Neural progenitor cell (in vitro differentiated cells): Measurements from ENCODE around the gene FGF19. TPM values are rescaled to one million over a fixed set of nuclear protein-coding genes. Genes with fewer than 3 reads are reported as not detected.

Experiments
- DNase-seq: peaks from one replicate; pipeline ENCODE4 v3.0.0-alpha.2; 2016; ENCODE audit warnings: low spot score
- H2AFZ ChIP-seq: fragments of 200-600 bp; sonication (generic); replicated peaks from 2 replicates; pipeline ENCODE4 v1.6.1; 2016; ENCODE audit warnings: antibody characterized with exemption
- H3F3A ChIP-seq: fragments of 200-600 bp; sonication (generic); 2 replicates; pipeline ENCODE4 v1.6.1; 2016; ENCODE audit warnings: antibody characterized with exemption, low read depth
- H3K27ac ChIP-seq: fragments of 200-600 bp; sonication (generic); 2 replicates; pipeline ENCODE4 v1.5.1; 2016; ENCODE audit warnings: mild to moderate bottlenecking
- H3K27me3 ChIP-seq: fragments of 200-600 bp; sonication (generic); 2 replicates; pipeline ENCODE4 v1.6.1; 2016; ENCODE audit warnings: mild to moderate bottlenecking, moderate library complexity
- H3K36me3 ChIP-seq: fragments of 200-600 bp; sonication (generic); 2 replicates; pipeline ENCODE4 v1.5.1; 2016
- H3K4me1 ChIP-seq: fragments of 200-600 bp; sonication (generic); 2 replicates; pipeline ENCODE4 v1.6.1; 2016; ENCODE audit warnings: mixed run types
- H3K4me2 ChIP-seq: fragments of 200-600 bp; sonication (generic); 2 replicates; pipeline ENCODE4 v1.6.1; 2016
- H3K4me3 ChIP-seq: fragments of 200-600 bp; sonication (generic); 2 replicates; pipeline ENCODE4 v1.5.1; 2016
- H3K79me2 ChIP-seq: fragments of 200-600 bp; sonication (generic); 2 replicates; pipeline ENCODE4 v1.6.1; 2016; ENCODE audit warnings: low read depth
- H3K9ac ChIP-seq: fragments of 200-600 bp; sonication (generic); 2 replicates; pipeline ENCODE4 v1.6.1; 2016
- H3K9me3 ChIP-seq: fragments of 200-600 bp; sonication (generic); 2 replicates; pipeline ENCODE4 v1.5.1; 2016; ENCODE audit warnings: low read depth
- H4K20me1 ChIP-seq: fragments of 200-600 bp; sonication (generic); 2 replicates; pipeline ENCODE4 v1.6.1; 2016; ENCODE audit warnings: low read depth
- H3K27ac Mint-ChIP-seq: 3 replicates; pipeline ENCODE4 v1.8.0; 2021; ENCODE audit warnings: mixed read lengths
- H3K27me3 Mint-ChIP-seq: 2 replicates; pipeline ENCODE4 v1.8.0; 2022; ENCODE audit warnings: low read depth, mild to moderate bottlenecking, inconsistent platforms, moderate library complexity, mixed read lengths; ENCODE audit not compliant: insufficient read depth
- H3K36me3 Mint-ChIP-seq: 3 replicates; pipeline ENCODE4 v1.8.0; 2021; ENCODE audit warnings: mixed read lengths
- H3K4me1 Mint-ChIP-seq: 3 replicates; pipeline ENCODE4 v1.8.0; 2021; ENCODE audit warnings: mixed read lengths
- H3K4me3 Mint-ChIP-seq: 3 replicates; pipeline ENCODE4 v1.8.0; 2021; ENCODE audit warnings: mild to moderate bottlenecking, moderate library complexity, mixed read lengths
- H3K9me3 Mint-ChIP-seq: 3 replicates; pipeline ENCODE4 v1.8.0; 2020; ENCODE audit warnings: mixed read lengths
- CTCF ChIP-seq: fragments of 200-600 bp; sonication (generic); IDR thresholded peaks from 2 replicates; pipeline ENCODE4 v1.5.1; 2017; ENCODE audit warnings: antibody characterized with exemption, mild to moderate bottlenecking
- EZH2 ChIP-seq: fragments of 200-600 bp; sonication (generic); IDR thresholded peaks from 2 replicates; pipeline ENCODE4 v1.6.1; 2017; ENCODE audit warnings: antibody characterized with exemption, mild to moderate bottlenecking, moderate library complexity
- EZH2phosphoT487 ChIP-seq: fragments of 200-600 bp; sonication (generic); IDR thresholded peaks from 2 replicates; pipeline ENCODE4 v1.6.1; 2017; ENCODE audit warnings: antibody characterized with exemption
- total RNA-seq: library from RNA; depleted of rRNA; stranded (reverse); fragments of >200 nt; gene quantifications from 2 replicates; pipeline ENCODE4 v1.2.3, GENCODE V29; 2015; ENCODE audit warnings: low replicate concordance

The FGF19 gene
- total RNA-seq, 1 donor from 2014 or later = not detected

DNA sequence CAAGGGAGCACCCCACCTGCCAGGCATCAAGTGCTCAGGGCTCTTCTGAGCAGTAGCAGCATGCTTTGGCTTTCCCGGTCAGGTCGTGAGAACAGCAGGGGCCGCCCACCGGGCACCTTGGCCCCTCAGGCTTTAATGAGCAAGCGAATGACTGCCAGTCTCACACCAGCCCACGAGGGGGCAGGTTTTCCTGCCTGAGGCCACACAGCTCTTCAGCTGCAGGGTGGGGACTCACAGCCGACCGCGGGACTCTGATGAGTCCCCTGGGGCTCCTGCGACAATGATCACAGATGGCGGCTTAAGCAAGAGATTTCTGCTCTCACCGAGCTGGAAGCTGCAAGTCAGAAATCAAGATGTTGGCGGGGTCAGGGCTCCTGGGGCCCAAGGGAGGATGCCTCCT is 14.3 kb upstream of the FGF19 start:
- no peak overlapping the region for H3K4me3 ChIP-seq
- no peaks in the 10 kb centered on the region for H3K79me2 ChIP-seq
- no peaks in the 10 kb centered on the region for H4K20me1 ChIP-seq
- Mint-ChIP-seq H3K36me3 (no peaks in the 10 kb centered on the region), H3K4me1 (peaks cover 23% of the 10 kb centered on the region), H3K27me3 (peaks cover 16% of the 10 kb centered on the region), H3K27ac (no peak overlapping the region), H3K4me3 (no peak overlapping the region), H3K9me3 (no peaks in the 10 kb centered on the region)
- H3K9me3 ChIP-seq = no peaks in the 10 kb centered on the region
- H3K27ac ChIP-seq = no peak overlapping the region
- TF ChIP-seq CTCF = peak; percentile 85
- TF ChIP-seq EZH2phosphoT487 = peak; percentile 27
- TF ChIP-seq EZH2 = no peak
- DNase-seq = peak; percentile 94
- peak overlapping the region; percentile 45 for H2AFZ ChIP-seq
- peaks cover 26% of the 10 kb centered on the region for H3K27me3 ChIP-seq
- H3K4me1 ChIP-seq = peaks cover 13% of the 10 kb centered on the region
- no peaks in the 10 kb centered on the region for H3K36me3 ChIP-seq
- no peak overlapping the region for H3K9ac ChIP-seq
- H3K4me2 ChIP-seq = peak overlapping the region; percentile 59
- H3F3A ChIP-seq = no peaks in the 10 kb centered on the region

DNA sequence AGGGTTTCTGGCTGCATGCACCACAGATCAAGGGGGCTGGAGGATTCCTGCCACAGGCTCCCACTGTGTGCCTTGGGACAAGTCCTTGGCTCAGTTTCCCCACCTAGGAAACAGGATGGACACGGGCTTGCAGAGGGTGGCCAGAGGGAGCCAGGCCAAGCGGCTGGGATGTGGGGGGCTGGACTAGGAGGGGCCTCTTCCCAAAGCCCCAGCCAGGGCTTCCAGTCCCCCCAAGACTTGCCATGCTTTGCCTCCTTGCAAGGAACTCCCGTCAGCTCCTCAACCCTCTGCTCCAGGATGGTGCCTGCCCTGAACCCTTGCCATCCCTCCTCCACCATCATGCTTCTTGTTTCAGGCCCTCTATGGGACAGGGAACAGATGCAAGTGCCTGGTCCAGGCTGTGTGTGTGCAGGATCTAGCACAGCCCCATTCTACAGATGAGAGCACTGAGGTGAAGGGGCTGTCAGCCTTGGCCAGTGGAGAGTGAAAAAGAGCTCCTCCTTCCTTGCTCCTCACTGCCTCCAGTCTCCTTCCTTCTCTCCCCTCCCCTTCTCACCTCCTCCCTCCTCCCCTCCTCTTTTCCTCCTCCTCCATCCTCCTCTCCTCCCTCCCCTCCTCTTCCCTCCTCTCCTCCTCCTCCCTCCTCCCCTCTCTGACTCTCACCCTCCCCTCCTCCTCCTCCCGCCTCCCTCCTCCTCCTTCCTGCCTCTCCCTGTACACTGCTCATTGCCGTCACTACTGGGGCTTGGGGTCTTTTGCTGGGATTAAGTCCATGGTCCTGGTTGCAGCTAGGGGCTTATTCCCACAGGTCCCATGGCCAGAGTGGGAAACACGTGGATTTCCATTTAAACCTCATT is 13.3 kb upstream of the FGF19 start:
- Histone ChIP-seq H3K79me2 (no peaks in the 10 kb centered on the region), H3K9me3 (no peaks in the 10 kb centered on the region), H3K9ac (no peak overlapping the region), H3F3A (no peaks in the 10 kb centered on the region), H3K27me3 (peaks cover 26% of the 10 kb centered on the region), H3K4me1 (peaks cover 13% of the 10 kb centered on the region), H3K4me3 (no peak overlapping the region), H3K27ac (no peak overlapping the region), H3K4me2 (no peak overlapping the region), H3K36me3 (no peaks in the 10 kb centered on the region), H2AFZ (no peak overlapping the region), H4K20me1 (no peaks in the 10 kb centered on the region)
- no peak overlapping the region for H3K4me3 Mint-ChIP-seq
- H3K4me1 Mint-ChIP-seq = peaks cover 26% of the 10 kb centered on the region
- no peaks in the 10 kb centered on the region for H3K9me3 Mint-ChIP-seq
- H3K27ac Mint-ChIP-seq = no peak overlapping the region
- no peaks in the 10 kb centered on the region for H3K36me3 Mint-ChIP-seq
- no peak for TF ChIP-seq EZH2
- no peak for TF ChIP-seq CTCF
- no peak for TF ChIP-seq EZH2phosphoT487
- no peak for DNase-seq
- H3K27me3 Mint-ChIP-seq = peaks cover 22% of the 10 kb centered on the region

GRCh38 chr11:69716099-69716498 is 12.3 kb upstream of the FGF19 start:
- Histone ChIP-seq H4K20me1 (no peaks in the 10 kb centered on the region), H3K4me2 (no peak overlapping the region), H3K4me3 (no peak overlapping the region), H3K36me3 (no peaks in the 10 kb centered on the region), H3K4me1 (peaks cover 15% of the 10 kb centered on the region), H2AFZ (no peak overlapping the region), H3K27me3 (peaks cover 26% of the 10 kb centered on the region), H3K9me3 (no peaks in the 10 kb centered on the region), H3K79me2 (no peaks in the 10 kb centered on the region), H3K27ac (no peak overlapping the region), H3K9ac (no peak overlapping the region), H3F3A (no peaks in the 10 kb centered on the region)
- H3K27me3 Mint-ChIP-seq = peaks cover 29% of the 10 kb centered on the region
- TF ChIP-seq EZH2 = no peak
- TF ChIP-seq EZH2phosphoT487 = no peak
- no peak for TF ChIP-seq CTCF
- H3K4me3 Mint-ChIP-seq = no peak overlapping the region
- no peak for DNase-seq
- no peaks in the 10 kb centered on the region for H3K36me3 Mint-ChIP-seq
- H3K4me1 Mint-ChIP-seq = peaks cover 32% of the 10 kb centered on the region
- H3K9me3 Mint-ChIP-seq = no peaks in the 10 kb centered on the region
- no peak overlapping the region for H3K27ac Mint-ChIP-seq
